HUES64 (cell line): ENCODE data around the gene SPATA3.

ENCODE experiments used
- H3K27ac ChIP-seq: 2 replicates; pipeline ENCODE4 v1.7.0; 2013; ENCODE audit warnings: low read depth, low read length, inconsistent platforms
- H3K27me3 ChIP-seq: 2 replicates; pipeline ENCODE4 v1.6.1; 2013; ENCODE audit warnings: mild to moderate bottlenecking, low read length; ENCODE audit not compliant: insufficient read depth
- H3K36me3 ChIP-seq: 2 replicates; pipeline ENCODE4 v1.6.1; 2013; ENCODE audit warnings: mild to moderate bottlenecking, low read length; ENCODE audit not compliant: insufficient read depth
- H3K4me1 ChIP-seq: 2 replicates; pipeline ENCODE4 v1.6.1; 2013; ENCODE audit warnings: mild to moderate bottlenecking, low read length, moderate library complexity; ENCODE audit not compliant: insufficient read depth
- H3K4me3 ChIP-seq: 2 replicates; pipeline ENCODE4 v1.5.1; 2013; ENCODE audit warnings: mild to moderate bottlenecking, low read length, moderate library complexity
- H3K9ac ChIP-seq: 2 replicates; pipeline ENCODE4 v1.6.1; 2013; ENCODE audit warnings: mild to moderate bottlenecking, low read depth, low read length
- H3K9me3 ChIP-seq: 2 replicates; pipeline ENCODE4 v1.6.1; 2013; ENCODE audit warnings: low read depth, low read length; ENCODE audit not compliant: insufficient read depth
- WGBS: fragments of 150-250, 120-280 bp; methylation state at CpG from one replicate; pipeline ENCODE4 v1.1.7; 2013; ENCODE audit warnings: missing lambda C conversion rate; 5-methylcytosine and 5-hydroxymethylcytosine counted together

SPATA3 gene

DNA sequence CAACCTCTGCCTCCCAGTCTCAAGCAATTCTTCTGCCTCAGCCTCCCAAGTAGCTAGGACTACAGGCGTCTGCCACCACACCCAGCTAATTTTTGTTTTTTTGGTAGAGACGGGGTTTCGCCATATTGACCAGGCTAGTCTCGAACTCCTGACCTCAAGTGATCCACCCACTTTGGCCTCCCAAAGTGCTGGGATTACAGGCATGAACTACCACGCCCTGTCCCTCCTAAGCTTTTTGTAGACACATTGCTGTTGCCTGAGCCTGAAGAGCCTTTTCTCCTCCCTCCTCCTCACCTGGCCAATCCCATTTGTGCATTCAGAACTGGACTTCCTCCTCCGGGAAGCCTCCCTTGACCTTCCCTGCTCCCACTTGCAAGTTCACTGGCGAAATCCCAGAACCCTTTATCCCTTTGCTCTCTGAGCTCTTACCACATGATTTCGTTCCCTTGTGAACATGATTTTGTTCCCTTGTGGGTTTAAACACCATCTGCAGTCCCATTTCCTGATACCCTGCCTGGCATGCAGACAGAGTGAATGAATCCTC, 44.0 kb downstream of the SPATA3 start:
- Histone ChIP-seq H3K9me3 (no peaks in the 10 kb centered on the region), H3K27me3 (peaks cover 62% of the 10 kb centered on the region), H3K9ac (no peak overlapping the region), H3K27ac (no peak overlapping the region), H3K4me3 (no peak overlapping the region), H3K4me1 (peaks cover 3% of the 10 kb centered on the region; the same call in 1 of the 2 replicates), H3K36me3 (no peaks in the 10 kb centered on the region)
- 86% methylated on average over 8 of the region's 8 CpGs for WGBS

- WGBS = 81% methylated on average over 8 of the region's 8 CpGs
- Histone ChIP-seq H3K36me3 (no peaks in the 10 kb centered on the region), H3K27ac (no peak overlapping the region), H3K9ac (no peak overlapping the region), H3K4me1 (peaks cover 3% of the 10 kb centered on the region; the same call in 1 of the 2 replicates), H3K27me3 (peaks cover 50% of the 10 kb centered on the region), H3K4me3 (no peak overlapping the region), H3K9me3 (no peaks in the 10 kb centered on the region)
These were observed 45.3 kb downstream of the SPATA3 start for GRCh38 chr2:231041061-231041689.

GRCh38 chr2:231043796-231044195, 47.9 kb downstream of the SPATA3 start:
- H3K27ac ChIP-seq = no peak overlapping the region
- peaks cover 25% of the 10 kb centered on the region for H3K27me3 ChIP-seq
- no peaks in the 10 kb centered on the region for H3K9me3 ChIP-seq
- no peaks in the 10 kb centered on the region for H3K36me3 ChIP-seq
- H3K9ac ChIP-seq = no peak overlapping the region
- H3K4me3 ChIP-seq = no peak overlapping the region
- H3K4me1 ChIP-seq = peaks cover under 1% of the 10 kb centered on the region; the same call in 1 of the 2 replicates
- 92% methylated on average over 4 of the region's 4 CpGs for WGBS

DNA sequence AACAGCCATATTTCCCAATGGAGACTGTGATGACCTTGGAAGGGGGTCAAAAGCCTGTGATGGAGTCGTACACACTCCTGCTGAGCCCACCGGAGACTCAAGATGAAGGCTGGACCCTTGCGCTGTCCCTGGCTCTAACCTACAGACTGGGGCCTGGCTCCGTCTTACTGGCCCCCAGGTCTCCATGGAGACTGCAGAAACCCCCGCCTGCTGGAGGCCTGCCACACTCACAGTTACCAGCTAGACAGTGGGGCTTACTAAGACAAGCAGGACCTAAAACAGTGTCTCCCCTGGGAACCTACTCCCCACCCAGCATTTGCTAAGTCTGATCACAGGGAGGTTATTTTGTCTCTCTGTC, 51.0 kb downstream of the SPATA3 start:
- no peaks in the 10 kb centered on the region for H3K4me1 ChIP-seq
- no peaks in the 10 kb centered on the region for H3K36me3 ChIP-seq
- no peak overlapping the region for H3K4me3 ChIP-seq
- H3K9me3 ChIP-seq = no peaks in the 10 kb centered on the region
- H3K27ac ChIP-seq = no peak overlapping the region
- H3K27me3 ChIP-seq = peaks cover 17% of the 10 kb centered on the region
- 91% methylated on average over 5 of the region's 5 CpGs for WGBS
- no peak overlapping the region for H3K9ac ChIP-seq

GRCh38 chr2:231047274-231047922, 51.5 kb downstream of the SPATA3 start:
- Histone ChIP-seq H3K9me3 (no peaks in the 10 kb centered on the region), H3K36me3 (no peaks in the 10 kb centered on the region), H3K27ac (no peak overlapping the region), H3K4me1 (no peaks in the 10 kb centered on the region), H3K9ac (no peak overlapping the region), H3K27me3 (peaks cover 20% of the 10 kb centered on the region), H3K4me3 (no peak overlapping the region)
- WGBS = 89% methylated on average over 8 of the region's 8 CpGs

DNA sequence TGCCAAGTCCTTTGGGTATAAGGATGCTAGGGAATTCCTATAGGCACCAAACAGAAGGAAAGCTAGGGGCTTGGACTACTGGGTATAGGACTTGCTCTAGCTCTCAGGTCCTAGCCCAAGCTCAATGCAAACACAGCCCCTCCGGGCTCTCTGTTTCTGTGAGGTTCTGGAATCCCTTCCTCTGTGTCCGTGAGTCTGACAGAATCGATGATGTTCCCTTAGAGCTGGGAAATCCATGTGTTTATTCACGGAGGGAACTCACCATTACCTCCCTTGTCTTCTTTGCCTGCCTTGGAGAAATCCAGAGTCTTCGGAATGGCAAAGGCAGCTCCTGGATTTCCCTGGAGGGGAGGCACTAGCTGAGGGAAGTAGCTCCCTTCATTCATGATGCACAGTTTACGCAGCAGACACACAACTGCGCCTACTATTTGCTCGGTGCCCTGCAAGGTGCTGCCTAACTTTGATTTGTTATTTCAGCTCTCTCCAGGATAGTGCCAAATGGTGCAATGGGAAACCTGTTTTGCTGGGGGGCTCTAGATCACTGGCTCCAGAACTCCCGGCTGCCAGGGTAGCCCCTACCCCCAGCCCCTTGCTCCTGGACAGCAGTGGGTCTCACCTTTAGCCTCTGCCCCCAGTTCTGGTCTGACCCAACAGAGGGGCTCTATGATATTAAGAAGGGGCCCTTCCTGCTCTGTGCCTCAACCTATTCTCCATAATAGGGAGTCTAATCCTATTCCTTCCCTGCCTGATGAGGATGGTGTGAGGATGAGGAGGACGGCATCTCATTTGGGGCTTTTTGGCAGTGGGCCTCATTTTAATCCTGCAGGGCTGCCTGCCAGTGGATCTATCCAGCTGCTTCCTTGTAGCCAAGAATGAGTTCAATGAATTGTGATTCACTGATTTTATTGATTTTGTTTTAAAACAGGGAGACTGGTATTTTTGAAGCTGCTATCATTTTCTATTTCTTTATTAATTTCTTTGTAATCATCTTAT, 52.3 kb downstream of the SPATA3 start:
- H3K27ac ChIP-seq = no peak overlapping the region
- no peaks in the 10 kb centered on the region for H3K9me3 ChIP-seq
- no peak overlapping the region for H3K9ac ChIP-seq
- H3K4me3 ChIP-seq = no peak overlapping the region
- peaks cover 24% of the 10 kb centered on the region for H3K27me3 ChIP-seq
- 93% methylated on average over 10 of the region's 10 CpGs for WGBS
- no peaks in the 10 kb centered on the region for H3K36me3 ChIP-seq
- no peaks in the 10 kb centered on the region for H3K4me1 ChIP-seq

DNA sequence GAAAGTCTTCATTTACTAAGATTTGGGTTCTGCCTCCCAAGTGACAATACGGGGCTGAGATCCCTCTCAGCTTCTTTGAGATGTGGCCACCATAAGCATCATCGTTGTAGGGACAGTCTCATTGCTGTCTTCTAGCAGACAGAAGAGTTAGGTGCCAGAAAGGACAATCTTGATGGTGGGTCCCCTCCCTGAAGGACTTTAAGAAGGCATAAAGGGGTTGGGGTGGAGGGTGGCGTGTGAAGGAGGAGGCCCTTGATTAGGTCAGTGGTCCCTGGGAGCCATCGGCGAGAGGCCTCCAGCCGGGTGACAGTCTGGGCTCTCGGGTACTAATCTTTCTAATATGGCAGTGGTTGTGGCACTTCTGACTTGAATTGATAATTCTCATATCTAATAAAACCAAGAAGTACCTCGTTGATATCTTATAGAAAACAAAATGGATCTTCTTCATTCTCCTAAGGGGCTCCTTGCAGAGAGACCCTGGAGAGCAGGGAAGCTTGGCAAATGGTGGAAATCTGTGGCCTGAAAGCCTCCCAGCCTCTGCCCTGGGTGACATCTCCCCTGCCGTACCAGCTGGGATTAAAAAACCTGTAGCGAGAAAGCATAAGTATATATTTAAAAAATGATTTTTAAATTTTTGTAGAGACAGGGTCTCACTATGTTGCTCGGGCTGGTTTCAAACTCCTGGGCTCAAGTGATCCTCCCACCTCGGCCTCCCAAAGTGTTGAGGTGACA, 53.5 kb downstream of the SPATA3 start:
- no peak overlapping the region for H3K4me3 ChIP-seq
- H3K27me3 ChIP-seq = peaks cover 36% of the 10 kb centered on the region
- no peaks in the 10 kb centered on the region for H3K9me3 ChIP-seq
- H3K36me3 ChIP-seq = no peaks in the 10 kb centered on the region
- no peaks in the 10 kb centered on the region for H3K4me1 ChIP-seq
- no peak overlapping the region for H3K27ac ChIP-seq
- WGBS = 94% methylated on average over 11 of the region's 12 CpGs
- no peak overlapping the region for H3K9ac ChIP-seq

DNA sequence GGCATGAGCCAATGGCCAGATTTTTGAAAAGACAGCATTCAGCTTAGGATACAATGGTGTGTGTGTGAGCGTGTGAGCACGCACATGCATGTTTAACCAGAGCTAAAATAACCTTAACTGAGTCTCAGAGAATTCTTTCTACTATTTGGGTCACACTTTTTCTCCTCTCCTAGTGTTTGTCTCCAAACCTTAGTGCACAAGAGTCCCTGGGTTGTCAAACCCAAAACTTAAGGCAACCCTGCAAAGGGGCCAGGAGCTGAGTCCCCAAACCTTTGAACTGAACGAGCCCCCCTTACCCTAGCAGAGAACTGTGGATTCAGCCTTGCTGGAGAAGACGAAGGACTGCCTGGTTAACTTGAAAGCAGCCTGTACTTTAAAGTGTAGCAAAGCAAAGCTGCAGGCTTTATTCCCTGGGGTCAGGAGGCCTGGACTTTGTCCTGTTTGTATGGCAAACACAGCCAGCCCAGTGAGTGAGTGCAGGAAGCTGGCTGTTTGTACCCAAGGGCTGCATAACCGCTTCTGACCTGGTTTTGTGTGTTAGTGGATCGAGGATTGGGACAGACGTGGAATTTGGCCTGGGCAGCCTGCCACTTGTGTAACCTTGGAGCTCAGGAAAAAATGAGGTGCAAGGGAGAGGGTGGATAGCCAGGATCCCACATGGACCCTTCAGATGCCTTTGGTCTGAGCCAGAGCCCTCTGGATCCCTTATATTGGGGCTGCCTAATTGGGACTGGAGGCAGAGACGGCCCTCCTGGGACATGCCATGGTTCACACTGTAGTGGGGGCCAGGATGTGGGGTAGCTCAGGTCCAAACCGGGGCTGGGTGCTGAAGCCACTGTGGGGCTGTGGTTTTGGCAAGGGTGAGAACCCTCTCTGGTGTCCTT, 54.3 kb downstream of the SPATA3 start:
- Histone ChIP-seq H3K9ac (no peak overlapping the region), H3K4me3 (no peak overlapping the region), H3K4me1 (no peaks in the 10 kb centered on the region), H3K9me3 (no peaks in the 10 kb centered on the region), H3K36me3 (no peaks in the 10 kb centered on the region), H3K27ac (no peak overlapping the region), H3K27me3 (peaks cover 37% of the 10 kb centered on the region)
- 86% methylated on average over 9 of the region's 9 CpGs for WGBS

DNA sequence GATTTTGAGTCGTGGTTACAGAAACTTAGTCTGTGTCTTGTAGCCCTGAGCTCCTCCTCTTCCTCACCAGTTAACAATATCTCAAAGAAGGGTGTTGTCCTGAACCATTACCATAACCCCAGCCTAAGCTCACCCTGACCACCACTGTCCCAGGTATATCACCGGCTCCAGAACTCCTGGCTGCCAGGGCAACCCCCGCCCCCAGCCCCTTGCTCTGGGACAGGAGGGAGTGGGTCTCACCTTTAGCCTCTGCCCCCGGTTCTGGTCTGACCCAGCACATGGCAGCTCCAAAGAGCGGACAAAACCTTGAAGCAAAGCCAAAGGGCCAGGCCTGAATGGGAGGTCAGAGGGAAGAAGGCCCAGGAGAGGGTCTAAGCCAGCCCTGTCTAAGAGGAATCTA, 55.2 kb downstream of the SPATA3 start:
- 93% methylated on average over 5 of the region's 5 CpGs for WGBS
- Histone ChIP-seq H3K36me3 (no peaks in the 10 kb centered on the region), H3K27ac (no peak overlapping the region), H3K9me3 (no peaks in the 10 kb centered on the region), H3K4me3 (no peak overlapping the region), H3K4me1 (no peaks in the 10 kb centered on the region), H3K9ac (no peak overlapping the region), H3K27me3 (peaks cover 37% of the 10 kb centered on the region)
